GM10266 (cell line): ENCODE measurements around the gene PTDSS2.

ENCODE experiments used
- DNase-seq: peaks from one replicate; pipeline ENCODE4 v3.0.0; 2012; ENCODE audit errors: extremely low spot score
- CTCF ChIP-seq: IDR thresholded peaks from 2 replicates; pipeline ENCODE4 v1.5.1; 2012; ENCODE audit warnings: mild to moderate bottlenecking, low read depth; ENCODE audit not compliant: control insufficient read depth, insufficient read depth; ENCODE audit errors: missing control alignments

Gene PTDSS2

GRCh38 chr11:501001-501682 is 51.1 kb downstream of the PTDSS2 start:
- DNase-seq, result no peak
- TF ChIP-seq CTCF, result no peak

GRCh38 chr11:501683-502287 is 51.7 kb downstream of the PTDSS2 start:
- DNase-seq, result no peak
- TF ChIP-seq CTCF, result no peak

GRCh38 chr11:502288-503178 is 52.5 kb downstream of the PTDSS2 start:
- TF ChIP-seq CTCF, result no peak
- DNase-seq, result no peak

GRCh38 chr11:503179-503981 is 53.3 kb downstream of the PTDSS2 start:
- DNase-seq, result peak; percentile 76
- no peak for TF ChIP-seq CTCF

GRCh38 chr11:504053-504993 is 54.2 kb downstream of the PTDSS2 start:
- DNase-seq, result no peak
- no peak for TF ChIP-seq CTCF

GRCh38 chr11:504994-505344 is 54.9 kb downstream of the PTDSS2 start:
- TF ChIP-seq CTCF, result no peak
- no peak for DNase-seq
